Stomach (tissue), 9 donors: ENCODE results near the gene STK11IP. TPM values are rescaled to one million over a fixed set of nuclear protein-coding genes. Genes with fewer than 3 reads are reported as not detected.

Experiments used
- DNase-seq, 2 donors: peaks; one replicate each; pipeline versions ENCODE4 v3.0.0 to v3.0.0-alpha.2; 2013 to 2019
- H3K27ac ChIP-seq, 5 donors: fragments of 200-600 bp in 4 of 5; sonication (generic) in 4 of 5; one replicate each; pipeline ENCODE4 v1.5.1; 2013 to 2019; ENCODE audit warnings: mild to moderate bottlenecking in 1 of 5, moderate library complexity in 1 of 5
- H3K27me3 ChIP-seq, 3 donors: fragments of 200-600 bp; sonication (generic); one replicate each; pipeline ENCODE4 v1.5.1; 2017 to 2019; ENCODE audit warnings: mixed run types in 1 of 3
- H3K36me3 ChIP-seq, 4 donors: fragments of 200-600 bp; sonication (generic); 1 replicate in 3 of 4; 2 replicates in 1 of 4; pipeline ENCODE4 v1.5.1; 2016 to 2019
- H3K4me1 ChIP-seq, 4 donors: fragments of 200-600 bp; sonication (generic); one replicate each; pipeline ENCODE4 v1.5.1; 2016 to 2019
- H3K4me3 ChIP-seq, 4 donors: fragments of 200-600 bp; sonication (generic) in 3 of 4; one replicate each; pipeline ENCODE4 v1.5.1; 2016 to 2019; ENCODE audit warnings: mild to moderate bottlenecking in 1 of 4
- H3K9me3 ChIP-seq, 4 donors: fragments of 200-600 bp; sonication (generic); one replicate each; pipeline ENCODE4 v1.5.1; 2016 to 2019
- EP300 ChIP-seq: sonication (generic); formaldehyde crosslinking; IDR thresholded peaks from one replicate; pipeline ENCODE4 v1.6.1; 2017; ENCODE audit warnings: antibody characterized with exemption
- POLR2A ChIP-seq, 4 donors: fragments of 450-650 bp; IDR thresholded peaks; one replicate each; pipeline ENCODE4 v1.6.1; 2016; ENCODE audit warnings: antibody characterized with exemption in 4 of 4, control low read depth in 2 of 4, mild to moderate bottlenecking in 1 of 4, moderate library complexity in 1 of 4
- POLR2AphosphoS5 ChIP-seq, 3 donors: sonication (generic); formaldehyde crosslinking; IDR thresholded peaks; one replicate each; pipeline ENCODE4 v1.6.1; 2016; ENCODE audit warnings: antibody characterized with exemption in 3 of 3
- WGBS, 5 donors: extraction: QIAGEN DNeasy Blood & Tissue Kit in 3 of 5; methylation state at CpG; one replicate each; pipeline versions ENCODE4 v1.1.5 to v1.1.7; 2013 to 2018; 5-methylcytosine and 5-hydroxymethylcytosine counted together
- intact Hi-C: fragments of 100-400 bp; cut with DNase I; formaldehyde crosslinking; loops from one replicate; pipeline ENCODE4 v1.15.1; 2023; ENCODE audit warnings: low total_unique reads
- polyA plus RNA-seq, 3 donors: library from polyadenylated mRNA; stranded (reverse); fragments of 200-250 nt; gene quantifications; one replicate each; pipeline ENCODE4 v1.2.3, GENCODE V29; 2013
- total RNA-seq, 5 donors: library from RNA; depleted of rRNA; stranded (reverse); fragments of >200 nt; gene quantifications; one replicate each; pipeline versions ENCODE4 v1.1.0 to v1.2.3, GENCODE V29; 2014 to 2016
- TF ChIP-seq, protein P1 (sequence below), 7 experiments: fragments of 450-650 bp in 4 of 7; fragments of 200-600 bp in 3 of 7; sonication (generic) in 3 of 7; IDR thresholded peaks; one replicate each; pipeline ENCODE4 v1.5.1; 2016 to 2019; ENCODE audit warnings: antibody characterized with exemption in 7 of 7, control low read depth in 2 of 7, mild to moderate bottlenecking in 1 of 7
- donor health status: healthy with polysubstance abuse.
- donor health status: Bipolar disorder and iron deficiency.
- donor health status: healthy.

STK11IP gene
- total and polyA plus RNA-seq, 8 donors = 6.8 to 89.5 (median 14.6) TPM

DNA sequence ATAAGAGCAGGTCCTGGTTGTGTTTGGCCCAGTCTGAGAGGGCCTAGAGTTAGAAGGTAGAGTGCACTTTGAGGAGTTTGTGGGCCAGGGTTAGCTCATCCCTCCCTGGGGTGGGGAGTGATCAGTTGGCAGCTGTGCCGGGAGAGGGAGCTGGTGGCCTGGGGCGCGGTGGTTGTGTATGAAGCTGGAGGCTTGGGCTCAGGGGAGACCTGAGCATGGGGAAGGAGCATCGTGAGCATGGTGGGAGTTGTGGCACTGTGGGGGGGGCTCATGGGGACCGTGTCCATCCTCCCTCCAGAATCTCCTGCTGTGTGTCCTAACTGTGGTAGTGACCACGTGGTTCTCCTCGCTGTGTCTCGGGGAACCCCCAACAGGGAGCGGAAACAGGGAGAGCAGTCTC, 13.6 kb downstream of the STK11IP start:
- Histone ChIP-seq H3K36me3 (peaks cover 59 to 94% (median 89%) of the 10 kb centered on the region in 4 donors), H3K4me3 (no peak overlapping the region), H3K4me1 (no peaks in the 10 kb centered on the region), H3K27ac (no peak overlapping the region), H3K9me3 (no peaks in the 10 kb centered on the region), H3K27me3 (no peaks in the 10 kb centered on the region)
- DNase-seq = no peak
- intact Hi-C loops = no loop called here
- TF ChIP-seq EP300 (no peak), POLR2AphosphoS5 (IDR thresholded peaks at IDR 0.05) (no peak), POLR2A (IDR thresholded peaks at IDR 0.05) (no peak)
- TF ChIP-seq, protein P1, sequence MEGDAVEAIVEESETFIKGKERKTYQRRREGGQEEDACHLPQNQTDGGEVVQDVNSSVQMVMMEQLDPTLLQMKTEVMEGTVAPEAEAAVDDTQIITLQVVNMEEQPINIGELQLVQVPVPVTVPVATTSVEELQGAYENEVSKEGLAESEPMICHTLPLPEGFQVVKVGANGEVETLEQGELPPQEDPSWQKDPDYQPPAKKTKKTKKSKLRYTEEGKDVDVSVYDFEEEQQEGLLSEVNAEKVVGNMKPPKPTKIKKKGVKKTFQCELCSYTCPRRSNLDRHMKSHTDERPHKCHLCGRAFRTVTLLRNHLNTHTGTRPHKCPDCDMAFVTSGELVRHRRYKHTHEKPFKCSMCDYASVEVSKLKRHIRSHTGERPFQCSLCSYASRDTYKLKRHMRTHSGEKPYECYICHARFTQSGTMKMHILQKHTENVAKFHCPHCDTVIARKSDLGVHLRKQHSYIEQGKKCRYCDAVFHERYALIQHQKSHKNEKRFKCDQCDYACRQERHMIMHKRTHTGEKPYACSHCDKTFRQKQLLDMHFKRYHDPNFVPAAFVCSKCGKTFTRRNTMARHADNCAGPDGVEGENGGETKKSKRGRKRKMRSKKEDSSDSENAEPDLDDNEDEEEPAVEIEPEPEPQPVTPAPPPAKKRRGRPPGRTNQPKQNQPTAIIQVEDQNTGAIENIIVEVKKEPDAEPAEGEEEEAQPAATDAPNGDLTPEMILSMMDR (IDR thresholded peaks at IDR 0.05) = no peak
- WGBS, 5 donors = 92 to 95% (median 92%) methylated on average over 8 to 9 of the region's 9 CpGs

DNA sequence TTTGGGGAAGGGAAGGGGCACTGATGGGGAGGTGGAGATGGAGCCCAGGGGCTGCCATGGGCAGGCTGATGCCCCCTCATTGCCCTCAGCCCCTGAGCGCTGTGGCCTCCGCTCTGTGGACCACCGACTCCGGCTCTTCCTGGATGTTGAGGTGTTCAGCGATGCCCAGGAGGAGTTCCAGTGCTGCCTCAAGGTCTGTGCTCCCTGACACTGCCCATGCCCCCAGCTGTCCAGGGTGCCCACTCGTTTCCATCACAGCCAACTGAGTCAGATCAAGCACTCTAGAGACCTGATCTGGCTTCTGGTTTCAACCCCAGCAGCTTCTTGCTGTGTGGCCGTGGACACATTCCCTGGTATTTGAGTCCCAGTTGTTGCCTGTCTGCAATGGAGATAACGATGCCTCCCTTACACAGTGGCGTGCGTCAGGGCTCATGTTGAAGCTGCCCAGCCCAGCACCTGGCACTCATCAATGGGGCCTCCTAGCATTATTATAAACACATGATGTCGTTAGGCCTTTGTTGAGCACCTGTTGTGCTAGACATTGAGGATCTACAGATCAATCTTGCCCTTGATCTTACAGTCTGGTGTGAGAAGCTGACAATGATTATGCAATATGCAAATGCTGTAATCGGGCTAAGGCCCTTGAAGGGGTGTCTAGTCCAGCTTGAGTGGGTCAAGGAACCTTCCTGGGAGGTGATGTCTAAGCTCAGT, 14.4 kb downstream of the STK11IP start:
- Histone ChIP-seq H3K9me3 (no peaks in the 10 kb centered on the region), H3K36me3 (peaks cover 53 to 91% (median 87%) of the 10 kb centered on the region in 4 donors), H3K27me3 (no peaks in the 10 kb centered on the region), H3K4me3 (no peak overlapping the region), H3K27ac (no peak overlapping the region), H3K4me1 (no peaks in the 10 kb centered on the region)
- DNase-seq = no peak
- TF ChIP-seq POLR2A (IDR thresholded peaks at IDR 0.05) (no peak), POLR2AphosphoS5 (IDR thresholded peaks at IDR 0.05) (no peak), EP300 (no peak)
- TF ChIP-seq, protein P1 (IDR thresholded peaks at IDR 0.05) = no peak
- intact Hi-C loops = no loop called here
- 71 to 84% (median 82%) methylated on average over 12 of the region's 12 CpGs for WGBS, 5 donors

DNA sequence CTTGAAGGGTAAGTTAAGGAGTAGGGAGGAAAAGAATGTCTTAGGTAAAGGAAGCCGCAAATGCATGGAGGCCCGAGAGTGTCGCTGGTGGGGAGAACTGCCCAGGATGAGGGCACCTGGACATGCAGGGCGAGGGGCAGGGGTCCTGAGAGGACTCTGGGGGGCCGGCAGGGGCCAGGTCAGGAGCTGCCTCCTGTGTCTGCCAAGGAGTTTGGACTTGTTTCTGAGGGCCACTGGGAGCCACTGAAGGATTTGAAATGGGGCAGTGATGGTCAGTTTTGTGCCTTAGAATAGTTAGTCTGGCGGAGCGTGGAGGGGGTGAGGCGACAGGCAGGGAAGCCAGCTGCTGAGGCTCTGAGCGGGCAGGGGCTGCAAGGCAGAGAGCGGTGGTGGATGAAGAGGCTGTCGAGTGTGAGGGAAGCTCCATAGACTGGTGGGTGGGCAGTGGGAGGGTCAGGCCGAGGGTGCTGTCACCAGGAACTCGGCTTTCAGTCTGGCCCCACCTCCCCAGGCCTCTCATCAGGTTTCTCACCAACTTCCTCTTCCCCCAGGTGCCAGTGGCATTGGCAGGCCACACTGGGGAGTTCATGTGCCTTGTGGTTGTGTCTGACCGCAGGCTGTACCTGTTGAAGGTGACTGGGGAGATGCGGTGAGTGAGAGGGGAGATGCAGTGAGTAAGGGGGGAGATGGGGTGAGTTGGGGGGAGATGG, 15.1 kb downstream of the STK11IP start:
- TF ChIP-seq, protein P1 (IDR thresholded peaks at IDR 0.05) = no peak
- TF ChIP-seq EP300 (no peak), POLR2AphosphoS5 (IDR thresholded peaks at IDR 0.05) (no peak), POLR2A (IDR thresholded peaks at IDR 0.05) (no peak)
- 73 to 89% (median 81%) methylated on average over 12 to 15 of the region's 15 CpGs for WGBS, 5 donors
- H3K4me1 ChIP-seq = no peaks in the 10 kb centered on the region
- H3K4me3 ChIP-seq = no peak overlapping the region
- peak in 1 of 2 donors; percentile 34 for DNase-seq
- no peaks in the 10 kb centered on the region for H3K27me3 ChIP-seq
- peaks cover 46 to 84% (median 80%) of the 10 kb centered on the region in 4 donors for H3K36me3 ChIP-seq
- no peaks in the 10 kb centered on the region for H3K9me3 ChIP-seq
- no peak overlapping the region for H3K27ac ChIP-seq
- intact Hi-C loops = no loop called here

DNA sequence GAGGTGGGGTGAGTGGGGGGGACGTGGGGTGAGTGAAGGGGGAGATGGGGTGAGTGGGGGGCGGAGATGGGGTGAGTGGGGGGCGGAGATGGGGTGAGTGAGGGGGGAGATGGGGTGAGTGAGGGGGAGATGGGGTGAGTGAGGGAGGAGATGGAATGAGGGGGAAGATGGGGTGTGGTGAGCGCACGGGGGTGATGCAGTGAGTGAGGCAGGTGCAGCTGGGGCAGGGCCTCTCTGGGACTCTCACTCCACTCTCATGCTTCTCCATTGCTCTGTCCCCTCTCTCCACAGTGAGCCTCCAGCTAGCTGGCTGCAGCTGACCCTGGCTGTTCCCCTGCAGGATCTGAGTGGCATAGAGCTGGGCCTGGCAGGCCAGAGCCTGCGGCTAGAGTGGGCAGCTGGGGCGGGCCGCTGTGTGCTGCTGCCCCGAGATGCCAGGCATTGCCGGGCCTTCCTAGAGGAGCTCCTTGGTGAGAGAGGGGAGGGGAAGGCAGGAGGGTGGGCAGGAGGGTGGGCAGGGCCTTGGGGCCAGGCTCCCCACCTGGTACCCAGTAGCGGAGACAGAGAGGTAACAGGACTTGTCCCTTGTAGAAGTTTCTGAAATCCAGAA, 15.9 kb downstream of the STK11IP start:
- Histone ChIP-seq H3K4me1 (no peaks in the 10 kb centered on the region), H3K36me3 (peaks cover 39 to 76% (median 71%) of the 10 kb centered on the region in 4 donors), H3K4me3 (no peak overlapping the region), H3K27ac (no peak overlapping the region), H3K27me3 (no peaks in the 10 kb centered on the region), H3K9me3 (no peaks in the 10 kb centered on the region)
- 87 to 95% (median 94%) methylated on average over 8 to 11 of the region's 11 CpGs for WGBS, 5 donors
- TF ChIP-seq, protein P1 (IDR thresholded peaks at IDR 0.05) = no peak
- no peak for TF ChIP-seq POLR2AphosphoS5 (IDR thresholded peaks at IDR 0.05)
- TF ChIP-seq EP300 = no peak
- no peak for TF ChIP-seq POLR2A (IDR thresholded peaks at IDR 0.05)
- DNase-seq = no peak
- intact Hi-C loops = no loop called here
